ENCODE data around the gene BARX2.
A peak's percentile ranks its signal among the peaks of the same experiment; 100 is the strongest.

BARX2 gene

DNA sequence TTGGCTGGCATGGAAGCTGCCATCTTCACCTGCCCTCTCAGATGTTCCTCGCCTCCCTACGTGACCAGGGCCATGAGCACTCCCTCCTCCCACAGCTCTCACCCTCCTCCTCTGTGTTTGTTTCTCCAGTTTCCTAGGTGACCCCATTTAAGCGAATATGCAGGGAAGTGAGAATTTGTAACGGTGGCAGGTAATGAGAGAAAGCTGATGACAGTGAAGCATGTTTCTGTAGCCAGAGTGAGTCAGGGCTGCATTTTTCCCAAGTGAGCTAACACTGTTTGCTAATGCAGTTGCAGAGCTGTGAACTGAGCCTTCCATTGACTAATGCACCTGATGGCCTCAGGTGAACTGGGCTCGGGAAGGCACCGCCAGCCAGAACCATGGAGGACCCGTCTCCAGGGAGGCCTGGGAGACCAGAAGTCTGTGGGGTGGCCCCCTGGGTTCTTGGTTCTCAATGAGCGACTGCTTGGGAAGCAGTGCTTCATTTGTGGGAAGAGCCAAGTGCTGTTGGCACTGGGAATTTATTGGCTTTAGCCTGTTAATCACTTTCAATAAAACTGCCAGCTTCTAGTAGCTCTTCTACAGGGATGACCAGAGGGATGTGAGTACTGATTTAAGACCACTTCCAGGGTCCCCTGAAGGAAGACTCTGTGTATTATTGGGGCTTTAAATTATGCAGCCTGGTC is 64.5 kb downstream of the BARX2 start:
- no peak for DNase-seq (ENCODE audit: low spot score)

DNA sequence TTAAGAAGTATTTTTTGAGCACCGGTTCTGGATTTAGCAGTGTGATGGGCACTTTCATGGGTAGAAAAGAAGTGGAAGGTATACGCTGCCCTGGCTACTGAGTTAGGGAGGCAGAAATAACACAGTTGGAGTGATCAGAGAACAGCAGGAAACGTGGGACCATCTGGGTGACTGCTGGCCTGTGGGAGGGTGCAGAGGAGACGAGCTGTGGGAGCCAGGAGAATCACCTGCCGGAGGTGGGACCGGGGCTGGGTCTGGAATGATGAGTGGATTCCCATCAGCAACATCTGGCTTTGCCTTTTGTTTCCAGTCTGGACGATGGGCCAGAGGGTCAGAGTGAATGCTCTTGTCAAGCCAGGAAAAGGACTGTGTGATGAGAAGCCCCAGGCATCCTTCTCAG is 66.5 kb downstream of the BARX2 start:
- DNase-seq (ENCODE audit: low spot score), result no peak

DNA sequence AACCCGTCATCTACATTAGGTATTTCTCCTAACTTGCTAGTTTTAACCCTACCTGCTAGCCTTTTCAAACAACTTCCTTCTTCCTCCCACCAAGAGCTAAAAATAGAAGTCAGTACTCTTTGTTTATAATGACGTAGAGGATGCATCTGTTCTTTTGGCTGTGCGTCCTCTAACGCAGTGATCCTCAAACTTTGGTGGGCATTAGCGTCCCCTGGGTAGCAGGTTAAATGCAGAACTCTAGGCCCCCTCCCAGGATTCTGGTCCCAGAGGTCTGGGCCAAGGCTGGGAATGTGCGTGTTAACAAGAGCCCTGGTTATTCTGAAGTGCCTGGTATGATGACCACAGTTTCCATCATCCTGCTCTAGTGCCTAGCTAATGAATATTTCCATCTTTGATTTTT is 67.6 kb downstream of the BARX2 start:
- no peak for DNase-seq (ENCODE audit: low spot score)

DNA sequence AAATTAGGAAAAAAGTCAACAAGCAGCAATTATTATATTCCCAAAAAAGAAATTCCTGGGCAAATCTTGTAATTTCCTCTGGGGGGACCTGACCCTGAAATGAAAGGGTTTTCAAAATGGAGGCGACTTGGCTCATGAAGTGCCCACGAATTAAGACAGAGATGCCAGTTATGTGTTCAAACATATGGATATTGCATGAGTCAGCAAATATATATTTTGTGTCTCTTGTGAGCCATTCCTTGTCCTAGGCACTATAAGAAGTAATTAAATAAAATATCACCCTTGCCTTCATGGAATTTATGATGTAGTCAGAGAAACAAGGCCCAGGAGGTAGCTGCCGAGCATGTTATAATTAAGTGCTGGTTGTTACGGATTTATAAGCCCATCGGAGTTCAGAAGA is 68.6 kb downstream of the BARX2 start:
- no peak for DNase-seq (ENCODE audit: low spot score)

DNA sequence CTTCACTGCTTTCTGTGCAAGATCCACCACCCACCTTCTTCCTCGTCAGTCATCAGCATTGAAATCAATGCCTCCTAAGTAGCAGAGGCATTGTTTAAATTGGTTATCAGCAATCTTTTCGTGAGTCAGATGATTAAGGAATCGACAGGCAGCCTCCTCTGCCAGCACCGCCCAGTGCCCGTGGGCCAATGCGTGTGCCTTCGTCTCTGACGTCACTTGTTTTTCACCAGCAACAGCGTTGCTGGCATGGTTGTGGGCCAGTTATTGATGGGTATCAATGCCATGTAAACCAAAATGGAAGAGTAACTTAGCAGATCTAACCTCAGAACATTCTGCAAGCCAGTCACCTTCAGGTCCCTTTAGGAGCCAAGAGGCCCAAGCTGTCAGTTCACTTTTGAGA is 69.6 kb downstream of the BARX2 start:
- no peak for DNase-seq (ENCODE audit: low spot score)

DNA sequence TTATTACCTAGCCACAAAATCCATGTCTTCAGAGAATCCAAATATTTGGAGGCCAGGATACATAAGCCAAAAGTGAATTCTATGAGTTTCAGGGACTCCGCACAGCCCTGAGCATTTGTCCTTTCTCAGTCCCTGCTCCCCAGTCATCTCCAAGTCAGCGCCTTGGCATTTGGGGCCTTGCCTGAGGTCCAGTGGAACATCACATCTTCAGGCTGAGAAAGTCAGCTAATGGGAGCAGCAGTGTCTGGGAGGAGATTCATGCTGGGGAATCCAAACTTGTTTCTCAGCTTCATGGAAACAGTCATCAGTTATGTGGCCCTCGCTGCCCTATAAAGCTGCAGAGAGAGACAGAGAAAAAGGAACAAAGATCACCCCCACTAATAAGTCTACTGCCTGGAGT is 70.9 kb downstream of the BARX2 start:
- DNase-seq (ENCODE audit: low spot score), result no peak

DNA sequence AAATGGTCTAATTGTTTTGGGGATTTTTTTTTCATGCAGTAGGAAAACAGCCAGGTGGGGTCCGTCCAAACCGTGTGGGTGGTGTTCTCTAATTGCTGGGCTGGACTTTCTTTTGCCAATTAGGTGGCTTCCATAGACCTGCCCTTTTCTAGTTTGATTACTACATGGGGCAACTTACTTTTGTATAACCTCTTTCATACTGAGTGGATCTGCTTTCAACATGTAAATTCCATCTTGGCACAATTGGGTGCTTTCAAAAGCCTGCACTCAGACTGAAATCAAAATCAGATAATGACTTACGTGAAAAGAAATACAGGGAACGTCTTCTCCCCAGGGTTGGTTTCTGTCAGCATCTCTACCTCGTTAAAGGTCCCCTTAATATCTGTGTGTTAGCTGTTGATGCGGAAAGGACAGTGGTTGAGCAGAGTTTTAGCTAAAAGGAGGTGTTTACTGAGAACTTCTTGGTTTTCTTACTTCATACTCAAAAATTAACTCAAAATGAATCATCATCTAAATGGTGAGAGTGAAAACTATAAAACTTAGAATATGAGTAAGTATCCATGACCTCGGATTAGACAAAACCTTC is 72.1 kb downstream of the BARX2 start:
- no peak for DNase-seq (ENCODE audit: low spot score)

DNA sequence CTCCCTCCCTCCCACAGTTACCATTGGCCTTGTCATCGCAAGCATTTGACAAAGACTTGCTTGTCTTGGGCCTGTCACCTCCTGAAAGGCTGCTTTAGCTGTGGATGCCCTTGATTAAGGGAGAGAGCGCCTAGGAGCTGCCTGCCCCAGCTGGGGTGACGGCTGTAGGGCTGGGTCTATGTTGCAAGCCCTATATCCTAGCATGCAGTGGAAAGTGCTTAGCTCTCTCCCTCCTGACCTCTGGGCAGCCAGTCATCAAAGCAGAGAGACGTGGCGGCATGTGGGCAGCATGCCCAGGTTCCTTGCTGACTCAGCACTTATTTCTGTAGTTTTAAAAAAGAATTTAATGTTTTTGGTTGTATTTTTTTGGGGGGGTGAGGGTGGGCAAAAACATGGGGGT is 75.9 kb downstream of the BARX2 start:
- no peak for DNase-seq (ENCODE audit: low spot score)

DNA sequence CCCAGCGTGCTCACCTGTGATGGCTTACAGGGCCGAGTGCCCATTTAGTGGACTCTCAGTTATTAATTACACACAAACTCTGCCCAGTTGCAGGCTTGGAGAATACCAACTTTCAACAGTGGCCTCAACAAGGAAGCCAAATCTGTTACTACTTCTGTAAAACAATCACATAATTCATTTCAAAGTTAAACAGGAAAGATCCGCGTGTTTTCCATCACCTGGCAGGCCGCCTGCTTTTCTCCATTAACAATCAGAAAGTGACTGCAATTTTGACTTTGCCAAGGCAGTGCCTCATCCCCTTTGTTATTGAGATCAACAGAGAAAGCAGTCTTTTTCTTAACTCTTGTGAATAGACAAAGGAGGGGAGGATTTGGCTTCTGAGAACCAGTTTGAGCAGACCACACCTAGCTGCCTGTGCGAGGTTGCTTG is 77.7 kb downstream of the BARX2 start:
- DNase-seq (ENCODE audit: low spot score), result no peak

DNA sequence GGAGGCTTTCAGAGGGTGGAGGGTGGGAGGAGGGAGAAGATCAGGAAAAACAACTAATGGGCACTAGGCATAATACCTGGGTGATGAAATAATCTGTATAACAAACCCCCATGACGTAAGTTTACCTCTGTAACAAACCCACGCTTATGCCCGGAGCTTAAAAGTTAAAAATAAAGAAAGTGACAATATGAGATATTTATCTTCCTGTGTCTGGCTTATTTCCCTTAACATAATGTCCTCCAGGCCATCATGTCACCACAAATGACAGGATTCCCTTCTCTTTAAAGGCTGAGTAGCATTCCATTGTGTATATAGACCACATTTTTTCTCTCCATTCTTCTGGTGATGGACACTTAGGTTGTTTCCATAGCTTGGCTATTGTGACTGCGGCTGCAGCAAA is 79.5 kb downstream of the BARX2 start:
- DNase-seq (ENCODE audit: low spot score), result no peak

DNA sequence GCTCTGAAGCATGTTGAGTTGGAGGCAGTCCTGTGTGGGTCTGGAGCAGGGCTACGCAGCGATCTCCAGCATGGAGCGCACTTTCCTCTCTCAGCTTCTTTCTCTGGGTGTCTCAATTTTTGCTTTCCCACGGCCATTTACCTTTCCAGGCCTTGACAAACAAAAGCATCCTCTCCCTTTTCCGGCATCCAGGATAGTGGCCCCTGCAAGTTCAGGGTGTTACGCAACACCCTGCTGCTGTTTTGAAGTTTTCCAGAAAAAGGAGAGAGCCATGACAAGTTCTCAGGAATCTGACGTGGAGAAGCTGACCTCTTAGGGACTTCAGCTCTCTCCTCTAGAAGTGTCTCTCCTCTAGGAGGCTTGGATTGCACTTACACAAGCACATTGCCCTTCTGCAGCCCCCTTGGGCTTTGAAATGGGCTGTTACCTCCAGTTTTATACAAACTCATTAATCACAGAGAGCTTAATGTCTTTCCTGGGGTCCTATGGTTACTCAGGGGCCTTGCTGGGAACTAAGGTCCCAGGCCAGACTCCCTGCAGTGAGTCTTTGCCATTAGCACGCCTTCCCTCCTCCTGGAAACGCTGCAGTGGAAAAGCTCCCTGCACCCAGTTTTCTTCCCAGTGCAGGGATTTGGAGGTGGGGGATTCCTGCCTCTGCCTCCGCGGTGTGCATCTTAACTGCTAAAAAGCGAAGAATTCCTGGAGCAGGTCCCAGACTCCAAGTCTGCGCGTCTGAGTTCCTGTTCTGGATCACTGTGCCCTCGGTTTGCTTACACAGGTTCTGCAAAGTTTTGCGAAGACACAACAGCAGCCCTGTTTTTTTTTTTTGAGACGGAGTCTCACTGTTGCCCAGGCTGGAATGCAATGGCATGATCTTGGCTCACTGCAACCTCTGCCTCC is 80.4 kb downstream of the BARX2 start:
- DNase-seq (ENCODE audit: low spot score), result no peak

DNA sequence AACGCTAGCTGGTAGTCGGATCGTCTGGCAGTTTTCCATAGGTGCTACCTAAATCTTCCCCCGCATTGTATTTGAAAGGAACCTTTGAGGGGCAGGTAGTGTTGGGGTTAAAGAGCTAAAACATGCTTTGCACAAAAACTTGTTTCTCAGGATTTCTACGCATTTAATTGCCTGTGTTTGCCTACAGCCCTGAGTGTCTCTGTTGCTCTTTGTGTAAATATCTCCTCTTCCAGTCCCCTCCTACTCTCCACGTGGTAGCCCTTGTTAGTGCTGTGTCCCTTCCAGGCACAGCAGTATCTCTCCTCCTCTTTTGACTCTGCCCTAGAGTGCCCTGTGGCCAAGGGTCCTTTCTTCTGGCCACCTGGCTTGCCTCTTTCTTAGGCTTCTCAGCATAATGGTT is 81.7 kb downstream of the BARX2 start:
- DNase-seq (ENCODE audit: low spot score), result no peak

DNA sequence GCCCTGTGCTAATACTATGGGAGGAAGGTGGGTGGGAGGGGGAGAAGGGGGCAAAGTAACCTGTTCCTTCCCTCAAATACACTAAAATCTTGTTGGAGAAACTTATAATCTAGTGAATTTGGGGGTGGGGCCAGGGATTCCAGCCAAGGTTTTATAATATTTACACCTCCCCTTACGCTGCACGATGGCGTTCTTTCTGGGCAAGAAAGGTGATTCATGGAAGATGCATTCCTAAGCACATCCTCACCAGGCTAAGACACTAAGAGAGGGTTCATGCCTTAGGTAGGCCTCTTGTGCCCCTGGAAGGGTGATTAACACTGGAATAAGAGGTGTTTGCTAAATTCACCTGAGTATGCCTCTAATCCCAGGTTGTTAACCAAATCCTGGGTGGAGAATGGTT is 82.6 kb downstream of the BARX2 start:
- no peak for DNase-seq (ENCODE audit: low spot score)

DNA sequence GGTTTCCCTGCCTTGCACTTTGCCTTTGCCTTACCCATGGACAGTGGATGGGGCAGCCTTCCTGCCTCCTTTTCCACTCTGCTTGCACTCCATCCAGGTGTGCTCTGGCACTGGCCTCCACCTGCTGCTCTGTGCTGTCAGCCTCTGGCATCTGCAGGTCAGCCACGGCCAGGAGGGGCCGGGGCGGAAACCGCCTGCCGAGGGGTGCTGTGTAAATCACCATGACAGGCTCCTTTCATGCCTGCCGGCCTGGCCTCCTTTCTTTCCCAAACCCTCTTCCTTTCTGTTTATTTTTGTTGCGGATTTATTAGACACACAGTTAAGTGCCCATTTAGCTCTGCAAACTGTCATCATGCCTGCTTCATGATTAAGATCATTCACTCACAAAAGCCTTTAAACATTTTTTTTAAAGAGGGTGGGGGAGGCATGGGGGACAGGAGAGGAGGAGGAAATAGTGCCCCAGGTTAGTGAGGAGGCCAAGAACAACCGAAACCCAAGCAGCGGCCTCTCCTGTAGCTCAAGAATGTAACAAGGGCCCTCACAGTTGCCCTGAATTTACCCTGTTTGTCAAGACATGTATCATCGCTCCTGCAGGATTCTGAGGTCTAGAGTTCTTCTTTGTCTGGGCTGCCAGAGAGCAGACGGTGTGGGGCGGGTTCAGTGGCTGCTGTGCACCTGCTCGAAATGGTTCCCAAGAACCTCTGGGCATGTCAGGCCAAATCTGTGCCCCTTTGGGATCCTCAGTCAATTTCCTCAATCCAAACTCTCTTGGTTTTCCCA is 83.3 kb downstream of the BARX2 start:
- no peak for DNase-seq (ENCODE audit: low spot score)

DNA sequence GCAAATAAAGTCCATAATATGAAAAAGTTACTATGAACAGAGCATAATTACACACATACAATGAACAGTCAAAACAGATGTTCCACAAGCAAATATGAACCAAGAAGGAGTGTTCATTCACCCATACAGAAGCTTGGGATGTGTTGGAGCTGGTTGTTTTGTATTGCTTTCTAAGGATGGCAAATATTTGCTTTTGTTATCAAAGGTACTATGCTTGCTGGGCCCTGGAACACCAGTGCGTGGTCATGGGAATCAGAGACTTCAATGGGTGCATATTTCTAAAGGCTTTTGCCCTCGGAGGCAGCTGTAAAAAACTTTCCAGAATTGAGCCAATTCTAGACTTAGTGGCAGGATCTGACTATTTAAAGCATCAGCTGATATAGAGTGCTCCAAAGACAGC is 85.1 kb downstream of the BARX2 start:
- peak; percentile 52 for DNase-seq (ENCODE audit: low spot score)

DNA sequence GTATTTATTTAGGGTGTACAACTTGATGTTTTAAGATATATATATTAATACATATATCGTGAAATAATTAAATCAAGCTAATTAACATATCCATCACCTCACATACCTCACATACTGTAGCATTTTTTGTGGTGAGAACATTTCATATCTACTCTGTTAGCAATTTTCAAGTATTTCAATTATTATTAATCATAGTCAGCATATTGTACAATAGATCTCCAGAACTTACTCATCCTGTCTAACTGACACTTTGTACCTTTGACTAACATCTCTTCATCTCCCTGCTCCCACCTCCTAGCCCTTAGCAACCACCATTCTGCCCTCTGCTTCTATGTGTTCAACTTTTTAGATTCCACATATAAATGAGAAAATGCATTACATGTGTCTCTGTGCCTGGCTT is 108.4 kb downstream of the BARX2 start:
- no peak for DNase-seq (ENCODE audit: low spot score)

DNA sequence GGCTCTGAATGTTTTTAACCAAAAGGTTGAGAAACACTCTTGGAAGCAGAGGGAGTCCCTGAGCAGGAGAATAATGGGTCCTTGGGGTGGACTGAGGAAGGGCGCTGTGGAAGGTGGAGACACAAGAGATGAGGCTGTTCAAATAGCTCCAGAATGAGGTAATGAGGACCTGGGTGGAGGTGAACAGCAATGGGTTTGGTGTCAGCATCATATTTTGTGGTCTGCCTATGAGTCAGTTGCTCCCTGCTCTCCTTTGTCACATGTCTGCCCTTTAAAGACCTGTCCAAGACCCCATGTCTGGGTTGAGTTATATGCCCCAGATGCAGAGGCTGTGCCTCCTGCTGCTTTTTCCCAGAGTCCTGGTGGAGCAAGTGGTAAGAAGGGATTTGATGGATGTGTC is 113.6 kb downstream of the BARX2 start:
- no peak for DNase-seq (ENCODE audit: low spot score)

DNA sequence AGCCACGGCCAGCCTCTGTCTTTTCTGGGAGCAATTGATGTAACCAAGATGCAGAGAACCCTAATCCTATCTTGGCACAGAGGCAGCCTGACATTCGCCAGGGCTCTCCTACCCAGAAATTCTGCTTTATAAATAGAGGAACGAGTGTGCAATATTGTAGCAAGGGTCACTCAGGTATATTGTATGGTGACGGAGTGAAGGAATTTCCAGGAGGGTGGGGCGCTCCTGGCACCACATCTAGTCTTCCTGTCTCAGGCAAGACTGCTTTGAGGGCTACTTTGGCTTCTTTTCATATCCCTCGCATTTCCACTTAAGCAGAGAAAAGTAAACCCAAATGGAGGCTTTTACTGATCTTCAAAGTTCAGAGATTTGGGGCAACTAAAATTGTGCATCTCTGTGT is 114.4 kb downstream of the BARX2 start:
- no peak for DNase-seq (ENCODE audit: low spot score)

DNA sequence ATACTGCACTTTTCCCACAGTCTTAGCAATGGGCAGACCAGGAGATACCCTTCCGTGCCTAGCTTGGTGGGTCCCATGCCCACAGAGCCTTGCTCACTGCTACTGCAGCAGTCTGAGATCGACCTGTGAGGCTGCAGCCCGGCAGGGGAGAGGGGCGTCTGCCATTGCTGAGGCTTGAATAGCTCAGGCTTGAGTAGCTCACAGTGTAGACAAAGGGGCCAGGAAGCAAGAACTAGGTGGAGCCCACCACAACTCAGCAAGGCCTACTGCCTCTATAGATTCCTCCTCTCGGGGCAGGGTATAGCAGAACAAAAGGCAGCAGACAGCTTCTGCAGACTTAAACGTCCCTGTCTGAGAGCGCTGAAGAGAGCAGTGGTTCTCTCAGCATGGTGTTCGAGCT is 118.1 kb downstream of the BARX2 start:
- no peak for DNase-seq (ENCODE audit: low spot score)
